Chondrocyte (in vitro differentiated cells): ENCODE results near the gene EGFR. TPM values are rescaled to one million over a fixed set of nuclear protein-coding genes. Genes with fewer than 3 reads are reported as not detected.

Experiments
- DNase-seq: peaks from one replicate; pipeline ENCODE4 v3.0.0; 2021; ENCODE audit warnings: mixed read lengths, low spot score
- H3K27ac Mint-ChIP-seq: one replicate; pipeline ENCODE4 v1.8.0; 2021; ENCODE audit warnings: mild to moderate bottlenecking, moderate library complexity, mixed read lengths; ENCODE audit not compliant: unreplicated experiment
- H3K27me3 Mint-ChIP-seq: 2 replicates; pipeline ENCODE4 v1.8.0; 2021; ENCODE audit warnings: low read depth, mixed read lengths
- H3K36me3 Mint-ChIP-seq: 2 replicates; pipeline ENCODE4 v1.8.0; 2021; ENCODE audit warnings: low read depth, mixed read lengths
- H3K4me1 Mint-ChIP-seq: 2 replicates; pipeline ENCODE4 v1.8.0; 2021; ENCODE audit warnings: low read depth, mild to moderate bottlenecking, mixed read lengths
- H3K4me3 Mint-ChIP-seq: one replicate; pipeline ENCODE4 v1.8.0; 2021; ENCODE audit warnings: mild to moderate bottlenecking, moderate library complexity, mixed read lengths; ENCODE audit not compliant: unreplicated experiment
- H3K9me3 Mint-ChIP-seq: 2 replicates; pipeline ENCODE4 v1.8.0; 2021; ENCODE audit warnings: low read depth, mixed read lengths
- CTCF ChIP-seq: fragments of 200-600 bp; sonication (generic); IDR thresholded peaks from 2 replicates; pipeline ENCODE4 v1.5.0; 2021; ENCODE audit warnings: antibody characterized with exemption, mild to moderate bottlenecking, moderate library complexity
- total RNA-seq: library from RNA; stranded (reverse); gene quantifications from 3 replicates; pipeline ENCODE4 v1.2.1, GENCODE V29; 2021

Gene EGFR
- total RNA-seq, 1 donor from 2014 or later, result 25.5 TPM

- H3K4me3 Mint-ChIP-seq, result no peak overlapping the region
- no peak overlapping the region for H3K27ac Mint-ChIP-seq
- no peak for DNase-seq
- no peaks in the 10 kb centered on the region for H3K27me3 Mint-ChIP-seq
- H3K9me3 Mint-ChIP-seq, result no peaks in the 10 kb centered on the region
- H3K4me1 Mint-ChIP-seq, result peaks cover 9% of the 10 kb centered on the region
- no peaks in the 10 kb centered on the region for H3K36me3 Mint-ChIP-seq
- TF ChIP-seq CTCF, result no peak
Measured at GRCh38 chr7:55036950-55037736, 18.3 kb downstream of the EGFR start.

- DNase-seq, result no peak
- Mint-ChIP-seq H3K27me3 (no peaks in the 10 kb centered on the region), H3K9me3 (no peaks in the 10 kb centered on the region), H3K36me3 (no peaks in the 10 kb centered on the region), H3K27ac (no peak overlapping the region), H3K4me3 (no peak overlapping the region), H3K4me1 (peaks cover 15% of the 10 kb centered on the region)
- no peak for TF ChIP-seq CTCF
Measured at GRCh38 chr7:55043691-55044370, 25.0 kb downstream of the EGFR start.

- H3K27ac Mint-ChIP-seq, result peak overlapping the region; percentile 12
- no peak overlapping the region for H3K4me3 Mint-ChIP-seq
- no peak for TF ChIP-seq CTCF
- peaks cover 15% of the 10 kb centered on the region for H3K4me1 Mint-ChIP-seq
- no peaks in the 10 kb centered on the region for H3K9me3 Mint-ChIP-seq
- no peak for DNase-seq
- H3K36me3 Mint-ChIP-seq, result no peaks in the 10 kb centered on the region
- no peaks in the 10 kb centered on the region for H3K27me3 Mint-ChIP-seq
Measured at GRCh38 chr7:55044371-55044717, 25.5 kb downstream of the EGFR start.

- Mint-ChIP-seq H3K27ac (peak overlapping the region; percentile 12), H3K36me3 (no peaks in the 10 kb centered on the region), H3K27me3 (no peaks in the 10 kb centered on the region), H3K9me3 (no peaks in the 10 kb centered on the region), H3K4me3 (no peak overlapping the region), H3K4me1 (peaks cover 15% of the 10 kb centered on the region)
- no peak for TF ChIP-seq CTCF
- no peak for DNase-seq
Measured at GRCh38 chr7:55044791-55045190, 26.0 kb downstream of the EGFR start.

GRCh38 chr7:55046582-55047342 lies 27.9 kb downstream of the EGFR start:
- H3K4me1 Mint-ChIP-seq, result peaks cover 16% of the 10 kb centered on the region

More at GRCh38 chr7:55046582-55047342, 27.9 kb downstream of the EGFR start:
- H3K27me3 Mint-ChIP-seq, result no peaks in the 10 kb centered on the region
- H3K4me3 Mint-ChIP-seq, result no peak overlapping the region
- no peaks in the 10 kb centered on the region for H3K9me3 Mint-ChIP-seq
- no peaks in the 10 kb centered on the region for H3K36me3 Mint-ChIP-seq
- no peak for TF ChIP-seq CTCF
- DNase-seq, result no peak
- no peak overlapping the region for H3K27ac Mint-ChIP-seq
